ENCODE results near the gene RAB3GAP1.
"Not testable (repeated sequence)": the region's sequence is repeated elsewhere in the genome, so short reads cannot be mapped to it uniquely, and the experiment has no call there.

The RAB3GAP1 gene

DNA sequence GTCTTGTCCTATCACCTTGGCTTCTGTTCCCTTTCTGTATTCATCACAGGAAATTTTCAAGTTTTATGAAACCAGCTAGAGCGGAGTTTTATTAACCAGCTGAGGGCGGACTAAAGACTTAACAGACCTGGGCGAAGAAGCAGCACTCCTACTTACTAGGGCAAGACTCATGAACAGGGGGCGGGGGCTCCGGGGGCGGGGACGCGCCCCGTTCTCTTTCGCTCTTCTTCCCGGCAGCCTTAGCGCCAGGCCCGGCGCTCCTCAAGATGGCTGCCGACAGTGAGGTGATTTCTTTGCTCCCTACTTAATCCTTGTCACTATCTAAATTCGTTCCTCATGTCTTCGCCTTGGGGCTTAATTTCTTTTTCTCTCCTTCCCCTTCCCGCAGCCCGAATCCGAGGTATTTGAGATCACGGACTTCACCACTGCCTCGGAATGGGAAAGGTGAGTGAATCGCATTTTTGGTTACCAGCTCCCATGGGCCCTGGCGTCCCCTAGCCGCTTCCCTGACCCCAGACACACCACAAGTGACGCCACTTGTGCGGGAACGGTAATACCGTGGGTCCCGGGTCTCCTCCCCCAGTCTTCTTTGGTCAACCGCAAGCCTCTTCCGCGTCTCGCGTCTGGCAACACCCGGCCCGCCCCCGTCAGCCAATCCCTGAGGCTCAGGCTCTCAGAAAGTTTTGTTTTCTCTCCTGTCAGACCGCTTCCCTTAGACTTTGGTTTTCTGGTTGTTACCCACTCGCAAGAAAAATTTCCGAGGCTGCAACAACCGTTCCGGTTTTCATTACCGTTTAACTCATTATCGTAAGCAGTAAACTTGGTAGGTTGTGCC, at the start of gene RAB3GAP1:
TSS of gene RAB3GAP1 (plus strand) at position 251 of the 835 bp plus-strand sequence. CDS start at position 267, 16 bp downstream.
- peak; percentile 93 for DNase-seq (ENCODE audit: low spot score)

DNA sequence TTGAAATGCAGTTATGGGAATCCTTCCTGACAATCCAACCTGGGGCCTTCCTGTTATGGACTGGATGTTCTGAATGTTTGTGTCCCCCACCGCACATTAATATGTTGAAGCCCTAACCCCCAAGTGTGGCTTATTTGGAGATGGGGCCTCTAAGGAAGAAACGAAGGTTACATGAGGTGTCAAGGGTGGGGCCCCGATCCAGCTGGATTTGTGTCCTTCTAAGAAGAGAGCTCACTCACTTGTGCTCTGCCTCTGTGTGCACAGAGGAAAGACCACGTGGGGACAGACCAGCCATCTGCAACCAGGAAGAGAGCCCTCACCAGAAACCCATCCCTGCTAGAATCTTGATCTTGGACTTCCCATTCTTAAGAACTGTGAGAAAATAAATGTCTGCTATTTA, 49.3 kb upstream of the RAB3GAP1 start:
- no peak for DNase-seq (ENCODE audit: low spot score)

DNA sequence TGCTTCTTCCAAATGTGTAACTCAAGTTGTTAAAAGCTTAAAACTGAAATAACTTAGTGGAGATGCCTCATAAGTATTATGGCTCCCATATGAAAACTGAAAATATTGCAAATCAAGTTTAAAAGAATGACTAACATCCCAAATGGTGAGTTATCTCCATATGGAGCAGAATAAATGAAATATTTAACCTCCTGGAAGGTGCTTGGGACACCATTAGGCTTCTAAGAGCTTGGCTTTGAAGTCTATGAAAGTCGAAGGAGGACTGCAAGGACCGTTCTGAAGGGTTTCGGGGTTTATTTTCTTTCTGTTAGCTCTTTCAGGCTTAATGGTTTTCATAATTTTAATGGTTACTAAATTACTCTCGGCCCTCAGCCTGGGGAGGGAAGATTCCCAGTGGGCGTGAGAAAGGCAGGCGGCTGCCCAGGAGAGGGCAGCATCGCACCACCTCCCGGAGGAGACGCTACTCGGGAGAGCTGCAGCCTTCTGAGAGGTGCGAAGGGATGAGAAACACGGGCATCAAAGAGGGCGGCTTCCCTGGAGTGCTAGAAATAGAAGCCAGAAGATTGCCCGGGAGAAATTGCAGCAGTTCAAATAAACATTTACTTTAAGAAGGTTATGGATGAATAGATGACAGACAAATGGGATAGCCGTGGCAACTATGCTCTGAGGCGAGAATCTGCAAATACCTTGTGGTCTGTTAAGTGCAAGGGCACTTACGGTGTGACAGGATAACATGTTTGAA, 47.9 kb upstream of the RAB3GAP1 start:
- DNase-seq (ENCODE audit: low spot score) = peak; percentile 78

DNA sequence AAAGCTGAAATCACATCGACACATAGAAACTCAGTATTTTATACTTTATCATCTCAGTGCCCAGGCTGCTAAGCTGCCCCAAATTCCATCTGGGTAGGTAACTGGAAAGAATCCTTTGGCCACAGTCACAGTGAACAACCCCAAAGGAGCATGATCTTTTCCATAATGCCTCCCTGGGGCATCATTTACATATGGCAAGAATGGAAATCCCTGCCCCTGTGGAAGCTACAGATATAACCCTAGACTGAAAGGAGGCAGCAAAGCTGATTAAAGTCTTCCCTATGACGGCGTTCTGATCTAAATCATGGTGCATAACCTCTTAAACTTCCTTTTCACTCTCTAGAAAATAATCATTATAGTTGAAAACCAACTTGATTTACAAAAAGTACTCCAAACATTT, 46.3 kb upstream of the RAB3GAP1 start:
- no peak for DNase-seq (ENCODE audit: low spot score)

DNA sequence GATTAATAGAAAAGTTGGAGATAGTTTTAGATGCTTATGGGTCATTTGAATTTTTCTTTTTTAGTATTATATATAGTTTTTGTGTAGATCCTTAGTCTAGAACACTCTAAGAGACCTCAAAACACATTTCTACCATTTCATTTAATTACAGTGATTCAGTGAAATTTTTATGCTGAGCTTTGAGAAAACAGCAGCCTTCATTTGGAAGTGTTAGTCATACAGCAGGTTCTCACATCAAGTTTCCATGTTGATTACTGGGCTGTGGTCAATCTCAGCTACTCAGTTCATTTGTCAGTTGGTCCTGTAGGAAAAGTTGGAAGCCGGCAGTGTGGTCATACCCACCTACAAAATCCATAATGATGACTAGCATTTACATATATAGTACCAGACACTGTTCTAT, 42.8 kb upstream of the RAB3GAP1 start:
- DNase-seq (ENCODE audit: low spot score) = no peak

DNA sequence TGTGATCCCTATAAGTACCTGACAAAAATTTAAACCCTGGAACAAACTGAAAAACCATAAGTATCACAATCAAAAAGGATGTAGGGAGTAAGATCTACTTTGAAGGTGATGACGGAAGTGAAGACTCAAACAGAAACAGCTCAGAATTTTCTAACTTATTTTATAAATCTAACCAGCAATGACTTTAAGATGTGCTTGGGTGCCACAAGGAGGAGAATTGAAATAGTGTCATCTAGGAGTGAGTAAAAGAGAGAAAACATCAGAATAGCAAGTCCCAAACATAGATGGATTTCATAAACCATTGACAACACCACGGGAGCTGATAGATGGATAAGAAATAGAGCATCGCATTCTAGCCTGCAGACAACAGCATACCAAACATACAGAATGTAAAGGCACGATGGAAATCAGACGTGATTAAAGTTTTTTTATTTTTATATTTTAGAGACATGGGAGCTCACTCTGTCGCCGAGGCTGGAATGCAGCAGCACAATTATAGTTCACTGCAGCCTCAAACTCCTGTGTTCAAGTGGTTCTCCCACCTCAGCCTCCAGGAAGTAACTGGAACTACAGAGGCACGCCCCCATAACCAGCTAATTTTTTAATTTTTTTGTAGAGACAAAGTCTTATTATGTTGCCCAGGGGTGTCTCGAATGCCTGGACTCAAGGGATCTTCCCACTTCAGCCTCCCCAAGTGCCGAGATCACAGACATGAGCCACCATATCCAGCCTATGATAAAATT, 41.7 kb upstream of the RAB3GAP1 start:
- DNase-seq (ENCODE audit: low spot score) = no peak

DNA sequence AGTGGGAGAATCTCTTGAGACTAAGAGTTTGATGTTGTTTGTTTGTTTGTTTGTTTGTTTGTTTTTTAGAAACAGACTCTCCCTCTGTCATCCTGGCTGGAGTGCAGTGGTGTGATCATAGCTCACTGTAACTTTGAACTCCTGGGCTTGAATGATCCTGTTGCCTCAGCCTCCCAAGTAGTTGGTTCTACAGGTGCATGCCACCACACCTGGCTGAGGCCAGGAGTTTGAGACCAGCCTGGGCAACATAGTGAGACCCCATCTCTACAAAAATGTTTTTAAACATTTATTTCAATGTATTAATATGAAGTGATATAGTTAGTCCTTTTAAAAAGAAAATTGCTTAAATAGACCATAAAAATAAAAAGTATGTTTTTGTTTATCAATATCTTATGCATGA, 40.5 kb upstream of the RAB3GAP1 start:
- DNase-seq (ENCODE audit: low spot score) = no peak

DNA sequence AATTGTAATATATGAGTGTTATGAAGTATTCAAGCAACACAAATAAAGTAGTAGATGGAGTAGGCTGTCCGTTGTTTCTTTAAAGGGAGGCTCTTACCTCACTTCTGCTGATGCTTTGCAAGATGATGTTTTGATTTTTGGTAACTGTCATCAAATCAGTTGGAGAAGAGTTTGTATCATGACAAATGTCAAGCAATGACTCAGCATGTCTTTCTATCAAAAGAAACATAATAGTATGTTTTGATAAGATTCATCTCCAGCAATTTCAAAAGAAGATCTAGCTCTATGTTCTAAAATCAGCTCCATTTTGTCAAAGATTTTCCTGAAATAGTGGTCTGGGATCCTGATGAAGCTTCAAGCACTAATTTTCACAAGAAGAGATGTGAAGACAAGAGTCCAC, 30.5 kb upstream of the RAB3GAP1 start:
- no peak for DNase-seq (ENCODE audit: low spot score)

DNA sequence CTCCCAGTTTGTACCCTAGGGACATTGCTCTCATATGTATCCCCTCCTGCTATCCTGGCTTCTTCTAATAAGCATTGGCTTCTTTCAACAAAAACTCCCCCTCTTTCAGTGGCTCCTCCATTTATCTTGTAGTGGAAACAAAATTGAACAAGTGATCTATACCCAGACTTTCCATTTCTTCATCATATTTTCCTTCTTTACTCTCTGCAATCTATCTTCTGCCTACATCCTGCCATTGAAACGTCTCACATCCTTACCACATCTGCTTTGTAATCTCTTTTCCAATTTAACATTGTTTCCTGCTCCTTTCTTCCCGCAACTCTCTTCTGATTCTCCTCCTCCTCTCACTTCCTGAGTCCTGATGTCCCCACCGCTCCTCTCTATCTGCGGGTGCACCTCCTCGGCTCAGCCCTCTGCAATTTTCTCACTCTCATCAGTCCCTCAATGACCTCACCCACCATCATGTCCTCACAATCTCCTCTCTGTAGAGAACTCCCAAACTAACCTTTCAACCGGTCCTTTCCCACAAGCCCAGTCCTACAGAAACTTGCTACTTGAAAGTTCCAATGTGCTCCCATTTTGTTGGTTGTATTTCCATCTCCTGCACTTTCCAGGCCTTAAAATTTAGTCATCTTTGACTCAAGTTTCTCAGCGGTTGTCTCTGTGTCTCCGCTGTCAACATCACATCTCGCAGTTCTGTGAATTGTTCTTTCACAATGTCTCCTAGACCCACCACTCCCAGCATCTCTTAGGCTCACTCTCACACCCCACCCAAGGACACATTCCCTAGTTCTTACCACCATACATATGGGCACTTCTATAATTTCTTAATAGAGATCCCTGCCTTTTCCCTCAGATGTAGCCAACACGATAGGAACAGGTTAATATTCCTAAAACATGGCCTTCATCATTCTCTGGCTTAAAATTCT, 28.9 kb upstream of the RAB3GAP1 start:
- no peak for DNase-seq (ENCODE audit: low spot score)

DNA sequence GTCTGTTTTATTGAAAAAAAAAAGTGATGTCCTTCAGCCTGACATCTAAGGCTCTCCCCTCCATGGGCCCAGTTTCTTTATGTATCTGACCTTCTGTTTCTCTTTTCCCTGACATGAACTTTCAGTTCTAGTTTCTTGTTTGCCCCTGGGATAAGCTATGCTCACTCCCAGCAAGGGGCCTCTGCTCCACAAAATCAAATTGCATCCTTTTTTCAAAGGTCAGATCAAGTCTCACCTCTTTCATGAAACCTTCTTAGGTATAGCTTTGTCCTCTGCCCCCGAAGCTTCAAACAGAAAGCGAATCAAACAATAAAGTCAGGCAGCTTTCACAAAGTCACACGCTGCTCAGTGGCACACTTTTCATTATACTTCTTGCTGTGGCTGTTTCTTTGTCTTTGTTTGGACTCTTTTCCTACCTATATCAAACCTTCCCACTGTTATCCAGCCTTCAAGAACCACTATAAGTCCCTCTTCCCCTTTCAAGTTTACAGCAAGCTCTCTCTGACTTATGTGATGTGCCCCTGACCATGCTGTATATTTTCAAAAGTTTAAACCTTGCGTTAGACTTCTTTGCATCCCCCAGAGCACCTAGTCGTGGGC, 28.1 kb upstream of the RAB3GAP1 start:
- DNase-seq (ENCODE audit: low spot score) = no peak

DNA sequence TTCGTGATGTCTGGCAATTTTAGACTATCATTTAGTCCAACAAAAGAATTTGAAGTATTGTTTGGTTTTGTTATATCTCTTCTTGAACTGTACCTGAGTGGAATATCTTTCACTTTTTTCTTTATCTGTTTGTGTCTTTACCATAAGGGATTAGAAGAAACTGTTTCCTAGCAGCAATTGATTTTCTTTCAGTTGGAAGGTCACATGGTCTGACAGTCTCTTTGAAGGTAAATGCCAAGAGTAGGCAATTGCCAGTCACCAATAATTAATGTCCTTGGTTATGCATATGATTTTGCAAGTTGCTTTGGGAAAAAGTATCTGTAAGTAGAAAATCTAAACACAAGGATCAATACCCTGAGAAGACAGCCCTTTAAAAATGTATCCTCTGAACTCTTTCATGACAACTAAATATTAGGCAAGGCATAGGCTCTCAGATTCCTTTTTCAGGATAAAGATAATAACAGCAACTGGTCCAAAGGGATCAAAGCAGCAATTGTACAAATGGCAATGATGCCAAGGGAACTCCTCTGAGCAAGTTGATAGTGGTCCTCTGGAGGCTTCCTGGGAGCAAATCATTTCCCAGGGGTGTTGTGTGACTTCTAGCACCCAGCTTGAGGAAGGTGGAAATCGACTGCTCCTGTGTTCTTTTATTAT, 22.5 kb upstream of the RAB3GAP1 start:
- no peak for DNase-seq (ENCODE audit: low spot score)

DNA sequence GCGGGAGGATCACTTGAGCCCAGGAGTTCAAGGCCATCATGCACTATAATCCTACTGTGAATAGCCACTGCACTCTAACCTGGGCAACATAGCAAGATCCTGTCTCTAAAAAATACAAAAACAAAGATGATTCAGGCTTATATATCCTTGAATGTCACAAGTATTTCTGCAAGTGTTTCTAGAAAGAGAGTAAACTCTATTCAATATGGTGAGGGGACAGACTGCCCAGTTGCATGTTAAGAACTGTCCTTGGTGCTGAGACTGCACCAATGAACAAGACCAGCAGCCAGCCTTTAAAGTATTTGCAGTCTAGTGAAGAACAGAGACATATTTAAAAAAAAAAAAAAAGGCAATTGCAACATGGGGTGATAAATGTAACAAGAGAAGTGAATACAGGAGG, 21.3 kb upstream of the RAB3GAP1 start:
- peak; percentile 29 for DNase-seq (ENCODE audit: low spot score)

DNA sequence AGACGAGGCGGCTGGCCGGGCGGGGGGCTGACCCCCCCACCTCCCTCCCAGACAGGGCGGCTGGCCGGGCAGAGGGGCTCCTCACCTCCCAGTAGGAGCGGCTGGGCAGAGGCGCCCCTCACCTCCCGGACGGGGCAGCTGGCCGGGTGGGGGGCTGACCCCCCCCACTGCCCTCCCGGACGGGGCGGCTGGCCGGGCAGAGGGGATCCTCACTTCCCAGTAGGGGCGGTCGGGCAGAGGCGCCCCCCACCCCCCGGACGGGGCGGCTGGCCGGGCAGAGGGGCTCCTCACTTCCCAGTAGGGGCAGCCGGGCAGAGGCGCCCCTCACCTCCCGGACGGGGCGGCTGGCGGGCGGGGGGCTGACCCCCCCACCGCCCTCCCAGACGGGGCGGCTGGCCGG, 18.9 kb upstream of the RAB3GAP1 start:
- DNase-seq (ENCODE audit: low spot score) = not testable (repeated sequence)

DNA sequence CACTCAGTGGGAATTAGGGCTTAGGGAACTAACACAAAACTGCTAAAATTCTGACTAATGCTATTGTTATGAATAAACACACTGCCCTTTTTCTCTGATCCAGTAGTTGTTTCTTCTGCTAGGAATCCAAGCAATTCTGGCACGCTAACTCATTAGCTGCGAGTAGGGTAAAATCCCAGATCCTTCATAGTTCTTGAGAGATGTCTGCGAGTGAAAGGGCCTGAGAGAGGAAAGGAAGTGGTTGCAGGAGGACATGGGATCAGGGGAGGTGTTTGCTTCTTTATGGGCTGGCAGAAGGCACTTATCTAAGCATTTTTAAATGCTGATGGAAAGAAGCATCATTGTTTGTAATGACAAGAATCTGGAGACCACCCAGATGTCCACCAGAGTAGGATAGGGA, 14.3 kb upstream of the RAB3GAP1 start:
- DNase-seq (ENCODE audit: low spot score) = no peak

DNA sequence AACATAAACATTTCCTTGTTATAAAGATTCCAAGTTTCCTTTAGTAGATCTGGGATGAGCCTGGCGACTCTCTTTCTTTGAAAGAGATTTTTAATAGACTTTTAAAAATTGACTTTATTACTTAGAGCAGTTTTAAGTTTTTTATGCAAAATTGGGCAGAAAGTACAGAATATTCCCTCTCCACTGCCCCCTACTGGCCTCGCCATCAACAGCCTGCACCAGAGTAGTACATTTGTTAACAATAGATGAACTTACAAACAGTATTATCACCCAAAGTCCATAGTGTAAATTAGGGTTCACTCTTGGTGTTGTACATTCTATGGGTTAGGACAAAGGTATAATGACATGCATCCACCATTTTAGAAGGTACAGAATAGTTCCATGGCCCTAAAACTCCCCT, 8.7 kb upstream of the RAB3GAP1 start:
- DNase-seq (ENCODE audit: low spot score) = peak; percentile 28

DNA sequence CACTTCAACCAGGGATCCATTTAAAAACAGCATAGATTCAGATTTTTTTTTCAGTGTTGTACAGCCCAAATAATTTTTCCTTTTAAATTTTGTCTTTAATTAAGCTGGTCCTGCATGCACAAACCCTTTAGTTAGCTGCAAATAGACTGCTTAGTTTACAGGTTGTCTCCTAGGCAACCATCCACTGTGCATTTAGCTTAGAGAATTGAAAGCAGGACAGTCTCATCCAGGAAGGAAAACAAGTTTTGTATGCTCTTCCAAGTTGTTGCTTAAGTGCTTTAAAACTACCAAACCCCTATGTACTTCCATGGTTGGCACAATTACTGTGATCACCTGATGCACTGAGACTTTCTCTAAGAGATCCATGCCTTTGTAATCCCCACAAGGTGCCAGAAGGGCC, 4.8 kb upstream of the RAB3GAP1 start, which contains the start of gene MAP3K19:
TSS of gene MAP3K19 (minus strand) at position 148 of the 400 bp plus-strand sequence. CDS start 22,800 bp downstream, outside the sequence.
- DNase-seq (ENCODE audit: low spot score) = no peak

DNA sequence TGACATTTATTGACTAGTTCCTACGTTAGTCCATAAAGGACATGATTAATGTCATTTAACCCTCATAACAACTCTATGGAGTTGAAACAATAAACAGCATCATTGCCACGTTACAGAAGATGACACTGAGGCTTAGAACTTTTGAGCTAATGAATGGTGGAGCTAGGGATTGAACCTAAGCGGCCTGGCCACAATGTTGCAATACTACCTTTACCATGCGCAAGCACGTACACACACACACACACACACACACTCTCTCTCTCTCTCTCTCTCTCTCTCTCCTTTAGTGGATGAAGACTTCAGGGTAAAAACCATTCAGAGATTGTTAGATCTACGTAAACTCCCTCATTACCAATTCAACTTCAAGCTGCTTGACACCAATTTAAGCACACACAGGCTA, 4.0 kb upstream of the RAB3GAP1 start:
- no peak for DNase-seq (ENCODE audit: low spot score)

DNA sequence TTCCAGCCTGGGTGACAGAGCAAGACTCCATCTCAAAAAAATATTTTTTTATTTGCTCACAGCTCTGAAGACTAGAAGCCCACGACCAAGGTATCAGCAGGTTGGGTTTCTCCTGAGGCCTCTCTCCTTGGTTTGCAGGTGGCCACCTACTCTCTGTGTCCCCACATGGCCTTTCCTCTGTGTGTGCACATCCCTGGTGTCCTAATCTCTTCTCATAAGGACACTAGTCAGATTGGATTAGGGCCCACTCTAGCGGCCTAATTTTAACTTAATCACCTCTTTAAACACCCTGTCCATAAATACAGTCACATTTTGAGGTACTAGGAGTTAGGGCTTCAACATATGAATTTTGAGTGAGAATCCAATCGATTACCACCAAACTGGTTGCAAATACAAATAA, 2.0 kb upstream of the RAB3GAP1 start:
- no peak for DNase-seq (ENCODE audit: low spot score)

DNA sequence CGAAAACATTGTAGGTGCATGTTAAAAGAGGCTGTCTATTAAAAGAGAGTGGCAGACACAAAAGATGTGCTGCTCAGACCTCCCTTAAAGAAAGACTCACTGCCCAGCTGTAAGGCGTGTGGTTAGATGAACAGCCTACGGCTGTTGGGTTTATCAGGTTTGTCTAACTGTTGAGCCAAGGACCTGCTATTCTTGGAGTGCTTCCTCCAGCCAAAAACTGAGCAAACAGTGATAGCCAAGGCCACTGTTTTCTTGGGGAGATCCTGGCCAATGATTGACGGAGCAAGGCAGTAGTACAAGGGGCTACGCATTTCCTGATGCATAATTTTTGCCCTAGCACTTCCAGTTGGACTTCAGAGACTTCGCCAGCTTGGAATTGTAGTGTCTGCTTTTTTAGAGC, 1.4 kb upstream of the RAB3GAP1 start:
- DNase-seq (ENCODE audit: low spot score) = no peak

DNA sequence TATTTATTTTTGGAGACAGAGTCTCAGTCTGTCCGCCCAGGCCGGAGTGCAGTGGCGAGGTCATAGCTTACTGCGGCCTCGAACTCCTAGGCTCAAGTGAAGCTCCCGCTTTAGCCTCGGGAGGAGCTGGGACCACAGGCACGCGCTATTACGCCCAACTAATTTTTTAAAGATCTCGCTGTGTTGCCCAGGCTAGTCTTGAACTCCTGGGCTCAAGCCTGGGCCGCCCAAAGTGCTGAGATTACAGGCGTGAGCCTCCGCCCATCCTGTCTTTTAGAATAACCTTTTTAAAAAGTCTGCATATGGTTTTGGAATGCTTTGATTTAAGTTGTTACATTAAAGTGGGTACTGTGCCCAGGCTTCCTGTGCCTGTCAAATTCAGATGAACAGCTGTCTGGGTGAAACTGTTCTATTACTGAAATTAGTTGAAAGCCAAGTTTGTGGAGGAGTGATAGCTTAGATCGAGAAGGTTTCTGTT, 944 bp downstream of the RAB3GAP1 start:
- peak; percentile 38 for DNase-seq (ENCODE audit: low spot score)
